NCI-H446 (cell line): ENCODE measurements around the gene ZNF557.
A peak's percentile ranks its signal among the peaks of the same experiment; 100 is the strongest.

Experiments used
- DNase-seq, 2 experiments: peaks; one replicate each; lab custom pipeline; 2025; lab: John Stamatoyannopoulos, UW

ZNF557 gene

DNA sequence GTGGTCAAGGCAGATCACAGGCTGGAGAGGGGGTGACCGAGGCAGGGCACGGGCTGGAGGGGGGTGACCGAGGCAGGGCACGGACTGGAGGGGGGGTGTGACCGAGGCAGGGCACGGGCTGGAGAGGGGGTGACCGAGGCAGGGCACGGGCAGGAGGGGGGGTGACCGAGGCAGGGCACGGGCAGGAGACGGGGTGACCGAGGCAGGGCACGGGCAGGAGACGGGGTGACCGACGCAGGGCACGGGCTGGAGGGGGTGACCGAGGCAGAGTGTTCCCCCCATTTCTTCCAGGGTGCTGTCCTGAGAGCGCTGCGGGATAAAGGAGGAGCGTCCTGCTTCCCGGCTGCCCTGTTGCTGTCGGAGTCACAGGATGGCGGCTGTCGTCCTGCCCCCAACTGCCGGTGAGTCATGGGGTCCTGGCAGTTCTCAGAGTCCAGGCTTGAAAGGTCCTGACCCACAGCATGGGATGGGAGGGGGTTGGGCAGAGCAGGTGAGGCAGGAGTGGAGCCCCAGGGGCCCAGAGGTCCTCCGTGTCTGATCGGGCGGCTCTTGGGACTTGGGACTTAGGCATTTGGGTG, 5.3 kb downstream of the ZNF557 start:
- no peak for DNase-seq

DNA sequence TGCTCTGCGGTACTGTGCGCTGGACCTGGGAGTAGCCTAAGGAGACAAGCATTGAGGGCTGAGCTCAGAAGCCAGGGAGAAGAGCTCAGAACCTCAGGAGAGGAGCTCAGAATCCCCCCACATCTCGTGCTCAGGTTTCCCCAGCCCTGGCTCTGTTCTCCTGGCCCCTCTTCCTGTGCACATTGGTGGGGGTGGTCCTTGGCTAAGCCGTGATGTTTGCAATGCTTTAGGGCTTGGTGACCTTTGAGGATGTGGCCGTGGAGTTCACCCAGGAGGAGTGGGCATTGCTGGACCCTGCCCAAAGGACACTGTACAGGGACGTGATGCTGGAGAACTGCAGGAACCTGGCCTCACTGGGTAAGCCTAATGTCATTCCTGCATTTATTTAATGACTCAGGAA, 6.6 kb downstream of the ZNF557 start:
- no peak for DNase-seq

DNA sequence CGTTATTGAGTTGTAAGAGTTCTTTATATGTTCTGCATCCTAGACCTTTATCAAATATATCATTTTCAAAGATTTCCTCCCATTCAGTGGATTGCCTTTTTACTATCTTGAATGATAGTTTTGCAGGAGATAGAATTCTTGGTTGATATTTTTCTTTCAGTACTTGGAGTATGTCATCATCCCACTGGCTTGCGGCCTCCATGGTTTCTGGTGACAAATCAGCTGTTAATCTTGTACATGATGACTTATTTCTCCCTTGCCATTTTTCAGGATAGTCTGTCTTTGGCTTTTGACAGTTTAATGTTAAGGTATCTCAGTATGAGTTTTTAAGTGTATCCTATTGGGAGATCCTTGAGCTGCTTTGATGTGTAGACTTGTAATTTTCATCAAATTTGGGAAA, 8.5 kb downstream of the ZNF557 start:
- DNase-seq: no peak

DNA sequence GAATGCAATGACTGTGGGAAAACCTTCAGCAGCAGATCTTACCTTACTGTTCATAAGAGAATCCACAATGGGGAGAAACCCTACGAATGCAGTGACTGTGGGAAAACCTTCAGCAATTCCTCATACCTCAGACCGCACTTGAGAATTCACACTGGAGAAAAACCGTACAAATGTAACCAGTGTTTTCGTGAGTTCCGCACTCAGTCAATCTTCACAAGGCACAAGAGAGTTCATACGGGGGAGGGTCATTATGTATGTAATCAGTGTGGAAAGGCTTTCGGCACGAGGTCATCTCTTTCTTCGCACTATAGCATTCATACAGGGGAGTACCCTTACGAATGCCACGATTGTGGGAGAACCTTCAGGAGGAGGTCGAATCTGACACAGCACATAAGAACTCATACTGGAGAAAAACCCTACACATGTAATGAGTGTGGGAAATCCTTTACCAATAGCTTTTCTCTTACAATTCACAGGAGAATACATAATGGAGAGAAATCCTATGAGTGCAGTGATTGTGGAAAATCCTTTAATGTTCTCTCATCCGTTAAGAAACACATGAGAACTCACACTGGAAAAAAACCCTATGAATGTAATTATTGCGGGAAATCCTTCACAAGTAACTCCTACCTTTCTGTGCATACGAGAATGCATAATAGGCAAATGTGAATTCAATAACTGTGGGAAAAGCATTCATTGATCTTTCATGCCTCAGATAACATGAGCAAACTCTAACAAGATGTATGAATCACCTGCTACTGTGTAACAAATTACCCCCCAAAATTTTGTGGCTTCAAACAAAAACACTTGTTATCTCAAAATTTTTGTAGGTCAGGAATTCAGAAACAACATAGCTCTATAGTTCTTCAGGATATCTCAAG, 13.8 kb downstream of the ZNF557 start:
- no peak for DNase-seq

DNA sequence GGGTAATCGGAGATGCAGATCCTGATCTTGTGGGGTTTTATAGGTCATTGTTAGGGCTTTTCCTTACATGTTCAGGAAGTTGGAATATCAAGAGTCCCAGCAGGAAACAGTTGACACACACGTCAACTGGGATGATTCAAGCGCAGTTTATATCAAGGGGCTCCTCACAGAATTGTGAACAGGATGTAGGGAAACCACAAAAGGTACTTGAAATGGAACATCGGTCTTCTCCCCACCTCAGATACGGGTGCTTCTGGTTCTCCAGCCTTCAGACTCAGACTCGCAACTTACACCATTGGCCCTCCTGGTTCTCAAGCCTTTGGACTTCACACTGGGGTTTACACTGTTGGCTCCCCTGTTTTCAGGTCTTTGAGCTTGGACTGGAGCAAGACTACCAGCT, 19.5 kb downstream of the ZNF557 start:
- DNase-seq: no peak

DNA sequence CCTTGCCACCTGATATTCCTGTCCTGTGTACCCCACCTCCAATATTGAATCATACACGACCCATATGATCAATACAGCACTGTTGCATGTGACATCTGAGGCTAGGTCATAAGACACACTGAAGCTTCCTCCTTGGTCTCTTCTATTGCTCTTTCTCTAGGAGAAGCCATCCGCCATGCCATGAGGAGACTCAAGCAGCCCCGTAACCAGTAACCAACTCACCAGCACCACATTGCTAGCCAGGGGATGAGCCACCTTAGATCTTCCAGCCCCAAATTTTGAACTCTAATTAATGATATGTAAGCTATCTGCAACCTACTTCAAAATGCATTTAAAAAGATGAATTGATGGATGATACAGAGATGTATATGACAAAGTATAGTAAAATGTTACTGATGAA, 28.6 kb downstream of the ZNF557 start:
- no peak for DNase-seq

DNA sequence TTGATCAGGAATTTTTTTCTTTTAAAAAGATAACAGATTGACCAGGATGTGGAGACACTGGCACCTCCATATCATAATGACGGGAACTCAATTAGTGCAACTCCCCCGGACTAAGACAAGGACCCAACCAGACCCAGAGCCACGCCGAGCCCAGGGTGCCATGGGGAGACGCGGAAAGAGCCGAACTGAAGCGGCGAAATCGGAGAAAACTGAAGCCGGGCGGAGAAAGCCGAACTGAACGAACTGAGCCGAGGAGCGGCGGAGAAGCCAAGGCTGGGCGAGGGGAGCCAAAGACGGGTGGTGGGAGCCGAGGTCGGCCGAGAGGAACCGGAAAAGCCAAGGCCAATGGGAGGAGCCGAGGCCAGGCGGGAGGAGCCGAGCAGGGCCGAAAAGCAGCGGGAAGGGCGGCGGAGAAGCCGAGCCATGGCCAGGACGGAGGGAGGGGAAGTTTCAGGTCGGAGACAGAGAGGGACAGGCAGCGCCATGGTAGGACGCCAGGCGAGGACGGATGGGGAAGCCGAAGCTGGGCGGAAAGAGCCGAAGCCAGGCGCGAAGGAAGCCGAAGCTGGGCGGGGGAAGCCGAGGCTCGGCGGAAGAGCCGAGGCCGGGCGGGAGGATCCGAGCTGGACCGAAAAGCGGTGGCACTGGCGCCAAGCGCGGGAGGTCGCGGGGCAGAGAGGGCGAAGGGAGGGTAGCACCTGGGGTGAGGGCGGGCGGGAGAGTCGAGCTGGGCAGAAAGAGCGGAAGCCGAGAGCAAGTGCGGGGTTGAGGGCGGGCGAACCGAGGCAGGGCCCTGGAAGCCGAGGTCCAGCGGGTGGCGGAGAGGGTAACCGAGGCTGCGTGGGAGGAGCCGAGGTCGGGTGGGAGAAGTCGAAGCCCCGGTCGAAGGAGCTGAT, 29.4 kb downstream of the ZNF557 start:
- DNase-seq: peak; percentile 89 to 96

DNA sequence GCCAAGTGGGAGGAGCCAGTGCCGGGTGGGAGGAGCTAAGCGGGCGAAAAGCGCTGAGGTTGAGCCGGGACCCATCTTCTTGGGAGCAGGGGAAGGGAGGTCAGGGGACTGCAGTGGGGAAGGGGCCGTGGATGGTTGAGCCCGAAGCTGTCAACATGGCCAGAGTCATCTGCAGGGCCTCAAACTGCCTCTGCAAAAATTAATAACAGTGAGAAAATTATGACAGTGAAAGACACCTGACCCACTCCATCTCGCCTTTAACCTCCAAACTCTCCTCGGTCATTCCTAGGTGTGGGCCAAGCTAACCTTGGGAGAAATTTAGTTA, 30.1 kb downstream of the ZNF557 start:
- no peak for DNase-seq

DNA sequence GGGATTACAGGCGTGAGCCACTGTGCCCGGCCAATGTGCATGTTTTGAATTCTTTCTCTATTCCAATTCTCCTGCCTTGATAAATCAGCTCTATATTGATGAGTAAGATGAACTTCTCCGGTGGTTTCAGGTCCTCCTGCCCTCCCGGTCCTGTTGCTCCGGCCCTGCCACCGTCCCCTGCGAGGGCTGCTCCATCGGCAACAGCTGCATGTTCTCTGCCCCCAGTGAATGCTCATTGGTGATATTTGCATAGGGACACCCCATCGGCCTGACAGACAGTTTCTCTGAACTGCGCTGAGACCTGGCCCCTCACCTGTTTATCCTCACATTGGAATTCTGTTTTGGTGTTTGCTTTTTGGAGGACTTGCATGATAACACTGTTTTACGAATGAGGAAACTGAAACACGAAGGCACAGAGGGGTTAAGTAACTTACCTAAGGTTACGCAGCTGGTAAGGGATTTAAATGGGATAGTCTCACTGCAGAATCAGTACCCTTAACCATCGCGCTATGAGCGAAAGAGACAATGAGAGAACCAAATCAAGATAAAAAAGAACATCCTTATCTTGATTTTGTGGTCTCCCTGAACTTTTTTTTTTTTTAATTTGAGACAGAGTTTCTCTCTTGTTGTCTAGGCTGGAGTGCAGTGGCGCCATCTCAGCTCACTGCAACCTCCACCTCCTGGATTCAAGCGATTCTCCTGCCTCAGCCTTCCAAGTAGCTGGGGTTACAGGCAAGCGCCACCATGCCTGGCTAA, 32.2 kb downstream of the ZNF557 start:
- DNase-seq: no peak

DNA sequence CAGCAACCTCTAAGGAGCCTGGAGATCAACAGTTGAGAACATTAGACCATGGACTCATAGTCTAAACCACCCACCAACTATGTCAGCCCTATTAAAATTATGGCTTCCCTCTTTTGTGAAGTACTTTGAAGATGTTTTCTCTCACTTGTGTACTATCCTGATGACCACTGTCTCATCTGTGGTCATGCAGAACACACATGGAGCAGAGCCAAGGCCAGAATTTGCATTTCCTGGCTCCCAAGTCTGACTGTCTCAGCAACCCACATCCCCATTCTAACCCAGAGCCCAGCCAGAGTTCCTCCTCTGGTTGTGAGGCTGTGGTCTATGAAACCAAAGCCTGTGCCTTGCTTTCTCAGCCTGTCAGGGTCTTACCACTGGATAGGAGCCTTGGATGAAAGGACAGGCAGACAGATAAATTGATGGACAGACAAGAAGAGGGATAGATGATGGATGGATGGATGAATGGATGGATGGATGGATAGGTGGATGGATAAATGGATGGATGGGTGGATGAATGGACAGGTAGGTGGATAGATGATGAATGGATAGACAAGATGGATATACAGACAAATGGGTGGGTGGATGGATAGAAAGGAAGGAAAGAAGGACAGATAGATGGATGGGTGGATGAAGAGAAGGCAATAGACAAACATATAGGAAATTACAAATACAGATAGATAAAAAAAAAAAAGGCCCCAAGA, 35.4 kb downstream of the ZNF557 start:
- no peak for DNase-seq

DNA sequence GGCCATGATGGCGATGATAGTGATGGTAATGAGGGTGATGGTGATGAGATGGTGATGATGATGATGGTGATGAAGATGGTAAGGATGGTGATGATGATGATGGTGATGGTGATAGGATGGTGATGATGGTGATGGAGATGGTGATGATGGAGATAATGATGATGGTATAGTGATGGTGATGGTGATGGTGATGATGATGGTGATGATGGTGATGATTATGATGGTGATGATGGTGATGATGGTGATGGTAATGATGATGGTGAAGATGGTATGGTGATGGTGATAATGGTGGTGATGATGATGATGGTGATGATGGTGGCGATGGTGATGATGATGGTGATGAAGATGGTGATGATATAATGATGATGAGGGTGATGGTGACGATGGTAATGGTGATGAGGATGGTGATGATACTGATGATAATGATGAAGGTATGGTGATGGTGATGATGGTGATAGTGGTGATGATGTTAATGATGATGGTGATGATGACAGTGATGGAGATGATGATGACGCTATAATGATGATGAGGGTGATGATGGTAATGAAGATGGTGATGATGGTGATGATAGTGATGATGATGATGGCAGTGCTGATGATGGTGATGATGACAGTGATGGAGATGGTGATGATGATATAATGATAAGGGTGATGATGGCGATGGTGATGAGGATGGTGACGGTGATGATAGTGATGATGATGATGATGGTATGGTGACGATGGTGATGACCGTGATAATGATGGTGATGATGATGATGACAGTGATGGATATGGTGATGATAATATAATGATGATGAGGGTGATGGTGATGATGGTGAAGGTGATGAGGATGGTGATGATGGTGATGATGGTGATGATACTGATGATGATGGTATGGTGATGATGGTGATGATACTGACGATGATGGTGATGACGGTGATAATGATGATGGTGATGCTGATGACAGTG, 37.5 kb downstream of the ZNF557 start:
- no peak for DNase-seq

DNA sequence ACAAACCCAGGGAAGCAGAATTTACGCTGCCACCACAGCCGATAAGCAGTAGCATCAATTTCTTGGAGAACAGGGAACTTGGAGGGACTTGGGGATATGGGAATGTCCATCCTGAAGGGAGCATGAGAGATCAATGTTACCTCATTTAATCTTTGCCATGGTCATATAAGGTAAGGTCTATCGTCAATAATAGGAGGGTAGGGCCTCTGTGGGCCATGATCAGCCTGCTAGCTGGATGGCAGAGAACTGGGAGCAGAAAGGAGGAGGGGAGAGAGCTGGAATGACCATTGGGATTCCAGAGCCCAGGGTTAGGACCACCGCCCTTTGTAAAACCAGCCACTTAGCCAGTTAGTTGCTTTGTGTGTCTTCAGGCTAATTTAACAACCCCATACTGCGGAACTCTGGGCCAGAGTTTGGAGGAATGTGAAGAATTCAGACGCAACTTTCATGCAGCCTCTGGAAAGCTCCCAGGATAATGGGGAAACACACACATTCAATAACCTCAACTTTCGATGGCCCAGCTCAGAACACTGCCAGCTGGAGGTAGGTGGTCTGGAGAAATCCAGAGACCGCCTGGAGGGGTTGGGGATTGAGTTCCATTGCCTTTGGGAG, 40.3 kb downstream of the ZNF557 start:
- no peak for DNase-seq

DNA sequence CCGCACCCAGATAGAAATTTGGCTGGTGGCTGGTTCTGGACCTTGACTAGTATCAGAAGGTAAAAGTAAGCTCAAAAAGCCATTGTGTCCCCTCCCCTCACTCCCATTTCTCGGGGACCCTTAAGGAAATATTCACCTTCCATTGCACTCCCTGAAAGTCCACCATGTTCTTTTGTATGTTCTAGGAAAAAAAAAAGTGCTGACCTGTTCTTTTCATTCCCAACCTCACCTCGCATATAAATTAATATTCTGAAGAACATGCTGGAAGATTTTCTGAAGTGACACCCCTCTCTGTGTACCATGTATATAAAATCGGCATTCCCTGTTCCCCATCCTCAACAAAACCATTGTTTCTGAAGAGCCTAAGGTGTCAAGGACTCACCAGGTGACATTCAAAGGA, 43.2 kb downstream of the ZNF557 start:
- DNase-seq: no peak

DNA sequence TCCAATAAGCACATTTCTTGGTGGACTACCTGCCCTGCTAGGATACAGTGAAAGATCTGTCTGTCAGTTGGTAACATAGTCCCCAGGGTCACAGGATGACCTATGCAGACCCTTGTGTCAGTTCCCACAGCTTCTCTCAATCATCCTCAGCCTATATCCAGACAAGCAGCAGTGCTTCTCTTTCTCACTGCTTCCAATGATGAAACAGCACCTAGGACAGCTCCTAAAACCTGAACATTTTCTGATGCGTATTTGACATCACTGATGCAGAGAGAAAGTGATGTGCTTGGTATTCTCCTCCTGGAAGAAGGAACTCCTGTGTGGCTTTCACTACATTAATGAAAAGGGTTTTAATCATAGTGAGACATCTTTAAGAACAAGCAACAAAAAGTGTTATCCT, 43.7 kb downstream of the ZNF557 start:
- DNase-seq: no peak

DNA sequence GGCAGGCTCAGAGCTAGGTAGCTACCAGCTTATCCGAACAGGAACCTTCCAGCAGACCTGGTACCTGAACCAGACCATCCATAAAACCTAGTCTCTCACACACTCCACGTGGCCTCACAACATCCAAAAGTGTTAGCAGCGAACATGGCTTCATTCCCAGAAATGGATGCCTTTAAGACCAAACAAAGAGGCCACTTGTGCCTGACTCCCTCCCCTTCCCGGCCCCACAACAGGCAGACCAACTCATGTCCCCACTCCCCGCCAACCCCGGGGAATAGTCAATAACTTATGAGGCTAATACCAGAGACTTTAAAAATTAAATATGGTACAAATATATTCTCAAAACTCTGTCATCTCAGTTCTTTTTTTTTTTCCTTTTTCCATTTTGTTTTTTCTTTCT, 46.2 kb downstream of the ZNF557 start:
- no peak for DNase-seq

DNA sequence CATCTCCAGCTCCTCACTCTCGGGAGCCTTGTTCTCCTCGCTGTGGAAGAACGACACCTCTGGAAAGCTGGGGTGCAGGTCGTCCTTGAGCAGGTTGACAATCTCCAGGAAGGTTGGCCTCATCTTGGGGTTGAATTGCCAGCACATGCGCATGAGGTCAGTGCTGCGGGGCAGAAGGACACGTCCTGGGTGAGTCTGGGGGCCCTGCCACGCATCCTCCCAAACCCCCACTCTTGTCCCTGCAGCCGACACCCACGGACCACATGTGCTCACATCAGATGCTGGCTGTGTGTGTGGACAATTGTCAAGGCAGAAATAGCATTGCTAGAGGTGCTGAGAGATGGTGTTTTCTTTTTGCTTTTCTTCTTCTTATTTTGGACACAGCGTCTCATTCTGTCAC, 47.7 kb downstream of the ZNF557 start:
- DNase-seq: no peak

DNA sequence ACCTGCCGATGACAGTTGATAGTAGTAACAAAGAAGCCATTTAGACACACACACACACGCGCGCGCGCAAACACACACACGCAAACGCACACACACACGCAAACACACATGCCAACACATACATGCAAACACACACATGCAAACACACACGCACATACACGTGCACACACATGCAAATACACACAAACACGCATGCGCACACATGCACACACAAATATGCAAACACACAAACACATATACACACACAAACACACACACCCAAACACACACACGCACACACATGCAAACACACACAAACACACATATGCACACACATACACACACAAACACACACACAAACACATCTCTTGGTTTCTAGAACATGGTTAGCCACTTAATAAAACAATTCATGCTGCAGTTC, 50.1 kb downstream of the ZNF557 start:
- DNase-seq: no peak

DNA sequence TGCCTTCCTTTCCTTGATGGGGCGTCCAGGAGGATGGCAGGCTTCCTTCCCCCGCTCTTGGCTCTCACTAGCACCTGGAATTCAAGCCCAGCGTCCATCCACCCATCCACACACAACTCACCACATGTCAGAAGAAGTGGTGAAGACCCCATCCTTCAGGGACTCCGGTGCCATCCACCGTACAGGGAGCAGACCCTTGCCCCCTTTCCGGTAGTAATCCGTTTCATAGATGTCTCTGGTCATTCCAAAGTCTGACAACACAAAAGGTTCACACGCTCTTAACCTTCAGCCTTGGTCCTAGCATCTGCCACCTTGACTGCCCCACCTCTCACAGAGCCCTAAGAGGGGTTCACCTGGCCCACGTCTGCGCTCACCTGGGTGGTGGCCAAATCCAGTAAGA, 51.0 kb downstream of the ZNF557 start:
- no peak for DNase-seq

DNA sequence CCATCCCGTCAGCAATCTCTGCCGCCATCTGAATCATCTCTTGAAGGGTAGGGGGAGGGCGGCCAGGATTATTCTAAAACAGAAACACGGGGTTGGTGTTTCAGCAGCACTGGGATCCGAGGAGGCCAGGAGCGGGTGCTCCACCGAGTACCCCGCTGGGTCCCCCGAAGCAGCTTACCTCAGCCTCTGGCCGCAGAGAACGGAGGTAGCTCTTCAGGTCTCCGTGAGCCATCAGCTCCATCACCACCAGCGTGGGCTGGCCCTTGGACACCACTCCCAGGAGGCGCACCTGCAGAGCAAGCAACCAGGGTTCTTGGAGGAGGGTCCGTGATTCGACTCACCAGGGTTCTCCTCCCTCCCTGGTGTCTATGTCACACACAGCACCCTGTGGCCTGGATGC, 53.2 kb downstream of the ZNF557 start:
- DNase-seq: no peak

DNA sequence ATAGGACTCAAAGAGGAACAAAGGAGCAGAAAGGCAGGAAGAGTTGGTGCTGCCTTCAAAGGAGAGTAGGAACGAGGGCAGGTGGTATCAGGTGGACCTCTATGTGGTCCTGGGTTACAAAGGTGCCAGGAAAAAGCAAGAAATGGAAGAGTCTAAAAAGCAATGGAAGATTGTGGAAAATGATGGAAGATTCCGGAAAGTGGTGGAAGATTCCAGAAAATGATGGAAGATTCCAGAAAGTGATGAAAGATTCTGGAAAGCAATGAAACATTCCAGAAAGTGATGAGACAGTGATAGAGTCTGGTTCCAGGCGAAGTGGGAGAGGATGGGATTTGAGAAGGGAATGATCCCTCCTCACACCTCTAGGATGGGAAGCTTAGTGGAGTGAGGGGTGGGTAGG, 55.3 kb downstream of the ZNF557 start:
- DNase-seq: no peak
